Stimulated activated CD4-positive, alpha-beta T cell treated with anti-CD3 and anti-CD28 coated beads, Interleukin-2, amount 100 ng/mL, for 4 hours (primary cell): ENCODE measurements around the gene SUB1.
"Not testable (repeated sequence)": the region's sequence is repeated elsewhere in the genome, so short reads cannot be mapped to it uniquely, and the experiment has no call there.

ENCODE experiments used
- DNase-seq: peaks from one replicate; pipeline ENCODE4 v3.0.0-alpha.2; 2020; ENCODE audit warnings: low read depth

Gene SUB1

DNA sequence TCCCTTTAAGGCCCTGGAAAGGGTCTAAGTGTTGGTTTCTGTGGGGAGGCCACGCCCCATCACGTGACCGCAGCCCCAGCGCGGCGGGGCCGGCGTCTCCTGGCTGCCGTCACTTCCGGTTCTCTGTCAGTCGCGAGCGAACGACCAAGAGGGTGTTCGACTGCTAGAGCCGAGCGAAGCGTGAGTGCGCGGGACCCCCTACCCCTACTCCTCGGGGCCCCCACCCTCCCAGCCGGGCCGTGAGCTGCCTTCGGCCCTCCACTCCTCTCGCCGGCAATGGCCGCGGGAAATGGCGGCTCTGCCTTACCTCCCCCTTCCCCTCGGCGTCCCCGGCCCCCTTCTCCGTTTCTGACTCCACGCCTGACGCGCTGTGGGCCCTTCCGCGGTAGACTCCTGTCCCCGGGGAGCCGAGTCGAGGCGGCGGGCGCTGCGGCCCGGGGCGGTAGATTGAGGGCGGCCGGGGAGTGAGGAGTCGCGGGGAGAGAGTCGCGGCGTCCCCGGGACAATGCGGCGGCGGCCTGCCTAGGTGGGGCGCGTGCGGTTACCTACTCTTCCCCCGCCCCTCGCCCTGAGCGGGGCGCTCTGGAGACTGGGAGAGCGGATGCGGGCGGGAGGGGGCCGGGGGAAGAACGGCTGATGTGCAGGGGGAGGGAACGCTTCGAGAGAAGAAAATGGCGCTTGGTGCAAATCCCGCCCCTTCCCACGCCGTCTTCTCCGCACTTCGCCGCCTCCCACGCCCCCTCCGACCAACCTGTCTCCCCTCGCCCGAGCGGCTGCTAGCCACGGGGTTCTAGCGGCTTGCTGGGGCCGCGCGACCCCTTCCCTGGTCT lies at the start of gene SUB1:
TSS of gene SUB1 (plus strand) at position 112 of the 830 bp plus-strand sequence. CDS start 2,956 bp downstream, outside the sequence.
- peak; percentile 92 for DNase-seq

DNA sequence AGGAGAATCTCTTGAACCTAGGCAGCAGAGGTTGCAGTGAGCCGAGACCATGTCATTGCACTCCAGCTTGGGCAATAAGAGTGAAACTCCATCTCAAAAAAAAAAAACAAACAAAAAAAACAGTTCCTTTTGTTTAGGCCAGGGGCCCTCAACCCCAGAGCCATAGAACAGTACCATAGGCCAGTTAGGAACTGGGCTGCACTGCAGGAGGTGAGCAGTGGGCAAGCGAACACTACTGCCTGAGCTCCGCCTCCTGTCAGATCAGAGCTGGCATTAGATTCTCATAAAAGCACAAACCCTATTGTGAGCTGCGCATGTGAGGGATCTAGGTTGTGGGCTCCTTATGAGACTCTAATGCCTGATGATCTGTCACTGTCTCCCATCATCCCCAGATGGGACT lies 49.1 kb upstream of the SUB1 start:
- DNase-seq: no peak

- not testable (repeated sequence) for DNase-seq
These were observed 47.8 kb upstream of the SUB1 start for GRCh38 chr5:32537437-32538029.

- DNase-seq: peak; percentile 39
These were observed 47.3 kb upstream of the SUB1 start for GRCh38 chr5:32538031-32538547.

DNA sequence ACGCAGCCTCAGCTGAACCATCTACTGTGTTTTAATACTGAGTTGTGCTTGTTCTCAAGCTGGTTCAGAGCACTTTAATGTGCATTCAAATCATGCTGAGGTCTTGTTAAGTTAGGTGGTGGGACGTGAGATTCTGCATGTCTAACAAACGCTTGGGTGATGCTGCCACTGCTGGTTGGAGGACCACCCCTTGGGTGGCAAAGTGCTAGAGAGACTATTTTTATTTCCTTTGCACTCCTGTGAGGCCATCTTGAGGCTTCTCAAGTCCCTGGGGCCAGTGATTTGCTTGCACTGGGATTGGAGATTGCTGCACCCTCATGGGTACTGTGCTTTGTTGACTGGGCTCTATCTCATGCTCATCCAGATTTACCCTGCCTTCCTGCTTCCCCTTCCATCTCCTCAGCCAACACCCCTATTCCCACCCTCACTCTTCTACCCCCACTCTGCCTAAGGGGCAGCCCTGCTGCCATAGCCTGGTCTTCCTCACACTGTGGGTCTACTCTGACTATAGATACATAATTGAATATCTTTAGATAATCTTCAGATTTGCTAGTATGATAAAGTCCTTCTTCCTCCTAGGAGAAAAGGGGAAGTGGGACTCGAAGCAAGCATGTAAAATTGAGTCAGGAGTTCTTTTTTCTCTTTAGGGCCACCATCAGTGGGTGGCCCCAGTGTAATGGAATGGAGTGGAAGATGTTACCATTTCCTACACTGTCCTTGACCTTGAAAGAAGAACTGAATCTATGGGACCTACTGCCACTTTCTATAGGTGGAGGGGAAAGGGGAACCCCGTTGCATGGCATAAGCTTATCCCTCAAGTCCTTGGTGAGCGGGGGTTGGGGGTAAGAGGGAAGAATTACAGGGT lies 45.1 kb upstream of the SUB1 start:
- no peak for DNase-seq

DNA sequence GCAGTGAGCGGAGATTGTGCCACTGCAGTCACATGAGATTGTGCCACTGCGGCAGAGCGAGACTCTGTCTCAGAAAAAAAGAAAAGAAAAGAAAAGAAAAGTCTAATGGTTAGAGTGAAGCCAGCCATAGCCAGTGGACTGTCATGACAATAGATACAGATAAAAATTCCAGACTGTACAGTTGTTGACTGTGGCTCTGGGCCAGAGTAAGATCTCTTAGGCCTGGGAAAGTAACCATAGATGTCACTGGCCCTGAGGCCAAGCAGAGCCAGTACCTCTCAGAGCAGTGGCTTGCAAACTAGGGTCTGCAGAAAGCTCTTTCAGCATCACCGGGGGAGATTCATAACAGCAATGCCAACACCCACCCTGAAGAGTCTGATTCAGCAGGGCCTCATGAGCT lies 44.1 kb upstream of the SUB1 start:
- DNase-seq: no peak

GRCh38 chr5:32542216-32543059 lies 42.9 kb upstream of the SUB1 start:
- DNase-seq: no peak

DNA sequence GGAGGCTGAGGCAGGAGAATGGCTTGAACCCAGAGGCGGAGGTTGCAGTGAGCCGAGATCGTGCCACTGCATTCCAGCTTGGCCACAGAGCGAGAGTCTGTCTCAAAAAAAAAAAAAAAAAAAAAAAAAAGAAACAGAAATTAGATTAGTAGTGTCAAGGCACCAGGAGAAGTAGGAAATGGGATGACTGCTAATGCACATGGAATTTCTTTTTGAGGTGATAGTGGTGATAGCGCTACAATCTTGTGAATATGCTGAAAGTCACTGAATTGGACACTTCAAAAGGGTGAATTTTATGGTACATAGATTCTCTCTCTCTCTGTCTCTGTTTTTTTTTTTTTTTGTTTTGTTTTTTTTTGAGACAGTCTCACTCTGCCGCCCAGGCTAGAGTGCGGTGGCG lies 42.1 kb upstream of the SUB1 start:
- no peak for DNase-seq

- DNase-seq: no peak
These were observed 40.1 kb upstream of the SUB1 start for GRCh38 chr5:32545102-32545800.

GRCh38 chr5:32551194-32551593 lies 34.2 kb upstream of the SUB1 start:
- no peak for DNase-seq

GRCh38 chr5:32551865-32552264 lies 33.5 kb upstream of the SUB1 start:
- no peak for DNase-seq

DNA sequence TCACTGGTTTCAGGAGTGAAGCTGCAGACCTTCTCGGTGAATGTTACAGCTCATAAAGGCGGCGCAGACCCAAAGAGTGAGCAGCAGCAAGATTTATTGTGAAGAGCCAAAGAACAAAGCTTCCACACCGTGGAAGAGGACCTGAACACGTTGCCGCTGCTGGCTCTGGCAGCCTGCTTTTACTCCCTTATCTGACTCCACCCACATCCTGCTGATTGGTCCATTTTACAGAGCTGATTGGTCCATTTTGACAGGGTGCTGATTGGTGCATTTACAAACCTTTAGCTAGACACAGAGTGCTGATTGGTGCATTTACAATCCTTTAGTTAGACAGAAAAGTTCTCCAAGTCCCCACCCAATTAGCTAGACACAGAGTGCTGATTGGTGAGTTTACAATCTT lies 32.9 kb upstream of the SUB1 start:
- not testable (repeated sequence) for DNase-seq

GRCh38 chr5:32552936-32553335 lies 32.4 kb upstream of the SUB1 start:
- no peak for DNase-seq

- not testable (repeated sequence) for DNase-seq
These were observed 31.1 kb upstream of the SUB1 start for GRCh38 chr5:32554181-32554780.

- DNase-seq: not testable (repeated sequence)
These were observed 28.8 kb upstream of the SUB1 start for GRCh38 chr5:32556543-32556942.

DNA sequence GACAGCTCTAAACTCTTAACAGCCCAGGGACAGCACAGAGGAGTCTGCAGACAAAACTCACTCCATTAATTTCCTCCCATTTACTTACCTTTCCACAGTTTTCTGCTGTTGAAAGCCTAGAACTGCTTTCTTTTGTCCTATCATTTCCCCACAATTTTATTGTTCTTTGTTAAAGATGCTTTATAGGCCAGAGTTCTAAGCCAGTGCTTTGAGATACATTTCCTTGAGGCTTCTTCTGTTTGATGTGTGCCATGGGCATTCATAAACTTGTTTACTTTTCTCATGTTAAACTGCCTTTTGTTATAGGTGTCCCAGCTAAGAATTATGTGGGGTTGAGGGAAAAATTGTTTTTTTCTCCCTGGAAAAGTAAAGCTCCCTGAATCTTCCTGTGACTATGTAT lies 25.9 kb upstream of the SUB1 start:
- no peak for DNase-seq

DNA sequence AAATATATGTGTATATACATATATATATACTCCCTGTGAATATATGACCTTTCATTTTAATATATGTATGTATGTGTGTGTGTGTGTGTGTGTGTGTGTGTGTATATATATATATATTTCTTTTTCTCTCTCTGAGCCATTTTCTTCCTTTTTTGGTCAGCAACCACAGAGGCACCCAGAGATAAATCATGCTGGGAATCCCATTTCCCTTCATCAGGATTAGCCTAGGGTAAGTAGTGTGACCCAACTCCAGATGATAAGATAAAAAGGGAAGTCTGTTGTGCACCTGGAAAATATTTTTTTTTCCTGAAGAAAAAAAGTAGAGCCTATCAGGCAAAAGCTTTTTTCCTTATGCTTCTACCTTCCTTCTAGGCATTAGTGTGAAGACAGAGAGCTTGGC lies 25.4 kb upstream of the SUB1 start:
- DNase-seq: no peak

- no peak for DNase-seq
These were observed 23.3 kb upstream of the SUB1 start for GRCh38 chr5:32562056-32562455.

- DNase-seq: no peak
These were observed 22.5 kb upstream of the SUB1 start for GRCh38 chr5:32562843-32563242.

GRCh38 chr5:32563614-32564013 lies 21.7 kb upstream of the SUB1 start:
- no peak for DNase-seq
